Fibroblast of pulmonary artery (primary cell): ENCODE data around the gene CPEB2.

Source experiments
- DNase-seq: peaks from one replicate; pipeline ENCODE4 v3.0.0-alpha.2; 2010; ENCODE audit warnings: low read depth
- H3K4me3 ChIP-seq: replicated peaks from 2 replicates; pipeline ENCODE4 v1.5.1; 2011; ENCODE audit warnings: low read depth, mild to moderate bottlenecking, control low read depth, low read length, moderate library complexity
- TF ChIP-seq, protein P1 (sequence below): IDR thresholded peaks from 2 replicates; pipeline ENCODE4 v1.5.1; 2011; ENCODE audit warnings: mild to moderate bottlenecking, control low read depth, low read length, inconsistent platforms; ENCODE audit errors: missing control alignments

The CPEB2 gene

DNA sequence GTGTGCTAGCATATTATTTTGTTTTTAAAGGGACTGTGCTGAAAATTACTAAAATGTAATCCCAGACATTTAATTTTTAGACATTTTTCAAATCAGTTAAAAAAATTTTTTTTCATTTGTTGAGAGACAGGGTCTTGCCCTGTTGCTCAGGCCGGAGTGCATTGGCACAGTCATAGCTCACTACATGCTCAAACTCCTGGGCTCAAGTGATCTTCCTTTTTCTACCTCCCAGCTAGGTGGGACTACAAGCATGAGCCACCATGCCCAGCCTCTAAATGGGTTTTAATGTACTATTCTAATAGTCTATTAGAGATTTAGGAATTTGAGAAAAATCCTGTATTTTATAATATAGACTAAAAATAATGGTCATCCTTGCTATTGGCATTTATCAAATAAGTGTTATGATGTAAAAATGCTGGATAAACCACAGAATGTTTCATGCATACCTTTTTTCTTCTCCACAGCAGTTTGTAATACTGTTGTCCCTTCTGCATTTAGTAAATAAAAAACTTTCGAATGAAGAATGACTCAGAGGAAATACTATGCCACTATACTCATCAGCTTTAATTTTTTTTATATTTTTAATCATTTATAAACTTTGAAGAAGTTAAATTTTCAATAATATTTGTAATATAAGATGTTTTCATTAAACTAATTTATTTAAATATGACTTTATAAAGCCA is 29.9 kb downstream of the CPEB2 start:
- DNase-seq: peak; percentile 51
- H3K4me3 ChIP-seq: no peak overlapping the region
- TF ChIP-seq, protein P1, sequence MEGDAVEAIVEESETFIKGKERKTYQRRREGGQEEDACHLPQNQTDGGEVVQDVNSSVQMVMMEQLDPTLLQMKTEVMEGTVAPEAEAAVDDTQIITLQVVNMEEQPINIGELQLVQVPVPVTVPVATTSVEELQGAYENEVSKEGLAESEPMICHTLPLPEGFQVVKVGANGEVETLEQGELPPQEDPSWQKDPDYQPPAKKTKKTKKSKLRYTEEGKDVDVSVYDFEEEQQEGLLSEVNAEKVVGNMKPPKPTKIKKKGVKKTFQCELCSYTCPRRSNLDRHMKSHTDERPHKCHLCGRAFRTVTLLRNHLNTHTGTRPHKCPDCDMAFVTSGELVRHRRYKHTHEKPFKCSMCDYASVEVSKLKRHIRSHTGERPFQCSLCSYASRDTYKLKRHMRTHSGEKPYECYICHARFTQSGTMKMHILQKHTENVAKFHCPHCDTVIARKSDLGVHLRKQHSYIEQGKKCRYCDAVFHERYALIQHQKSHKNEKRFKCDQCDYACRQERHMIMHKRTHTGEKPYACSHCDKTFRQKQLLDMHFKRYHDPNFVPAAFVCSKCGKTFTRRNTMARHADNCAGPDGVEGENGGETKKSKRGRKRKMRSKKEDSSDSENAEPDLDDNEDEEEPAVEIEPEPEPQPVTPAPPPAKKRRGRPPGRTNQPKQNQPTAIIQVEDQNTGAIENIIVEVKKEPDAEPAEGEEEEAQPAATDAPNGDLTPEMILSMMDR: no peak

DNA sequence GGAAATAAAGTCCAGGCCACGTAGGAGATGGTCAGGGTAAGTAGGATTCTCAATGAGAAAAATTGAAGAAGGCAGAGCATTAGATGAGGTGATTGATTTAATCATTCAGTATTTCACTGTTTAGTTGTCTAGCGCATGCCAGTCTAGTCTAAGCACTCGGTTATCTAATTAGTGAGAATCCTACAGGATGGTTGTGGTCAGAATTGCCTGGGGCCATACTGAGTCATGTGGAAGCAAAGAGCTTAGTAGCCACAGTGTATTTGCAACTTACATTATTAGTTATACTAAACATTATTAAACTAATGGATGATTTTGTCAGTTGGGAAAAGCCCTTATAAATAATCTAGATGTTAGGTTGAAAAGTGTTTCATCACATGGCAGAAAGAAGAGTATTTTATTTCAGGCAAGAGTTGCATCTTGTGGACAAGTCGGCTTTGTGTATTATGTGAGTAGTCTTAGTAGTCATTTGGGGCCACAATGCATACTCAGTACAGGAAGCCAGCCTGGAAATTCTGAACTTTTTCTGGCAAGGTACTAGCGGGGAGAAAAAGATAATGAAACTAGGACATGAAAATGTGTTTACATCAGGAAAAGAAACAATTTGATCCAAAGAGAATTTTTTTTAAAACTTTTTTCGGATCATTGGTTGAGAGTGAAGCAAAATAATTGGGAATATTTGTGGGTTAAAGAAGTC is 31.9 kb downstream of the CPEB2 start:
- H3K4me3 ChIP-seq: no peak overlapping the region
- DNase-seq: peak; percentile 34
- TF ChIP-seq, protein P1: no peak

DNA sequence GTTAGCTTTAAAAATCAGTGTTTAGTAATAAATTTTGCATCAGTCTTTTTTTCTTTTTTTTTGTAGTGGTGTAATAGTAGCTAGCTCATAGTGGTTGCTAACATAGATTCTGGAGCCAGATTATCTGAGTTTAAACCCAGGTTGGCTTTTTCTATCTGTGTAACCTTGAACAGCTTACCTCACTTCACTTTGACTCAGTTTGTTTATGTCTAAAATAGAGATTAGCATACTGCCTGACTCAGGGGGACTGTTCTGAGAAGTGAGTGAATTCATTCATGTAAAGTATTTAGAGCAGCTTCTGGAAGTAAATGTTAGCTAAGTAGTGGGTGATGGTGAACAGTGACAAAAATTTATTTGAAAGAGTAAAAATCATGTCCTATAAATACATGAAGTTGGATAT is 32.9 kb downstream of the CPEB2 start:
- H3K4me3 ChIP-seq: no peak overlapping the region
- TF ChIP-seq, protein P1: no peak
- DNase-seq: no peak

DNA sequence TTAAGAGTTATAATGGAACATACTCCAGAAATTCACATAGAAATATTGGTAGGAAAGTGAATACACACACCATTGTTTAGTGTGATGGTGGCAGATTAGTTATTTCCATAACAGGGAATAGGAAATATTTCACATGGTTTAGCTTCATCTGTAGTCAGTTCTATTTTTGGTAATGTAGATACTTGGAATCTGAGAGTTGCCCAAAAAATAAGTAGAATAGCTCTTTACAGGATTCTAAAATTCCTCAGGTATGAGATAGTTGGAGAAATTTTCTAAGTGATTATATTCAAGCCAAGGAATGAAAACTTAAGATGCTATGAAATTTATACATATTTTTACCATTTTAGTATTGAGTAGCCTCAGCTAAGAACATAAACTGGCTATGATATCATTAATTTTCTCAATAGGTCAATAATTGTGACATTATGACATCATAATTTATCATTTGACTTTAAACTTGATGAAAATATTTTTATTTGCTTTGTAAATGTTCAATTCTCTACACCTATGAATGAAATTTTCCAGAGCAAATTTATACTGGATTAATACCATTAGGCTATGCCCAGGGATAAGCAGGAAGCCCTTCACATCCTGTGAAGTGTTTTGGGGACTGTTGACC is 35.8 kb downstream of the CPEB2 start:
- H3K4me3 ChIP-seq: no peak overlapping the region
- TF ChIP-seq, protein P1: no peak
- peak; percentile 31 for DNase-seq

DNA sequence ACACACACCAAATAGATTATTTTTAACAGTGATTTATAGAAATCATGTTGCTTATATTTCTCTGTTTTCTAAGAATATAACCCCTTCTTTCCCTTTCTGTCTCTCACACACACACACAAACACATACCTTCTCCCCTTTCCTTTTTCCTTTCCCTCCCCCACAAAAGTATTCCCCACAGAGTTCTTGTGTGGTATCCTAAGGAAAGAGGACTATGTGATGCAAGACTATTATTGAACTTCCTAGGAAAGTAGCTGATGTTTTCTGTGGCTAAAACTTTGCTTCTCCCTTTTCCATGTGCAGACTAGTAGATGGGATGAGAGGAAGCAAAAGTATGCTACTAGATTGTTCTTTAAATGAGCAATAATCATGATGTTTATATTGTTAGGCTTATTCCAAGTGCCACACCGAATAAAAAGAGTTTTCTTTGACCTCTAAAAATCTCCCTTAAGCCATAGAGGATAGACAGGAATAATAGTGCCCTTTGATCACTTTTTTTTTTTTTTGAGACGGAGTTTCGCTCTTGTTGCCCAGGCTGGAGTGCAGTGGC is 38.7 kb downstream of the CPEB2 start:
- DNase-seq: peak; percentile 67
- no peak overlapping the region for H3K4me3 ChIP-seq
- TF ChIP-seq, protein P1: no peak

DNA sequence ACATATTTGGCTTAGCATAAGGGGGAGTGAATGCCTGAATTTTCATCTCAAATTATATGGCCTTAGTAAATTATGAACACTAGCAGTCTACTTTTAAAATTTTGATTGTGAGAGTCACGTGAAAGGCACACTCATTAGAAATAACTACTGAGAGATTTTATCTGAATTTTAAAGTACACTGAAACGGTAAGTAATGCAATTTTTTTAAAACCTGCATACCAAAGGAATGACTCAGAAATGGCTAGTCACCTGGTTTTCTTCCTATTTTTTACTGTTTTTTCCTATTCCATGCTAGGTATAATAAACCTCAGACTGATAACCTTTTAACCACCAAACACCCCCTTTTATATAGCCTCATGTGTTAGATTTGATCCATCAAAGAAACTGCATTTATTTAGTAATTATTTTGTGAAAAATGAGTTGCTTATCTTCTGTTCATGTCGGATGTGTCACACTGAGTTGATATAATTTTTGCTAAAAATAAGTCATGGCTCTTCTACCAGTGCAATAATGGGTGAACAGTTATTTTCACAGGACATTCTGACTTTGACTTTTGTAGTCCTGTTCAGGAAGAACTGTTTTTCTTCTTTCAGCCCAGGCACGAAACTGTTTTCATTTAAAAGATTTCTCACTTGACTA is 40.4 kb downstream of the CPEB2 start:
- no peak overlapping the region for H3K4me3 ChIP-seq
- peak; percentile 38 for DNase-seq
- TF ChIP-seq, protein P1: no peak
